ENCODE data around the gene ZNF879.

Gene ZNF879

GRCh38 chr5:179033004-179033580 is 9.5 kb downstream of the ZNF879 start:
- no peak for DNase-seq

- no peak for DNase-seq
Measured at GRCh38 chr5:179044765-179045164, 21.2 kb downstream of the ZNF879 start.

- DNase-seq = no peak
Measured at GRCh38 chr5:179051784-179052183, 28.2 kb downstream of the ZNF879 start.

- no peak for DNase-seq
Measured at GRCh38 chr5:179054036-179054785, 30.6 kb downstream of the ZNF879 start.

GRCh38 chr5:179054876-179055275 is 31.3 kb downstream of the ZNF879 start:
- no peak for DNase-seq

GRCh38 chr5:179055436-179055835 is 31.8 kb downstream of the ZNF879 start:
- DNase-seq = no peak

GRCh38 chr5:179055841-179056240 is 32.2 kb downstream of the ZNF879 start:
- DNase-seq = no peak

GRCh38 chr5:179060116-179061008 is 36.8 kb downstream of the ZNF879 start, which contains the start of gene ZNF354C:
TSS of gene ZNF354C (plus strand) at chr5:179060373. CDS start at chr5:179062069, 1,696 bp downstream.
- no peak for DNase-seq

GRCh38 chr5:179061025-179061424 is 37.4 kb downstream of the ZNF879 start:
- no peak for DNase-seq

- no peak for DNase-seq
Measured at GRCh38 chr5:179065703-179066102, 42.1 kb downstream of the ZNF879 start.

- no peak for DNase-seq
Measured at GRCh38 chr5:179079165-179079987, 55.8 kb downstream of the ZNF879 start.

- no peak for DNase-seq
Measured at GRCh38 chr5:179080724-179081123, 57.1 kb downstream of the ZNF879 start.
